Renal pelvis (tissue), 4 donors: ENCODE data around the gene TIMM10. TPM values are rescaled to one million over a fixed set of nuclear protein-coding genes. Genes with fewer than 3 reads are reported as not detected.

Source experiments
- DNase-seq: peaks from one replicate; pipeline ENCODE4 v3.0.0-alpha.2; 2013
- polyA plus RNA-seq, 3 donors: library from polyadenylated mRNA; unstranded; fragments of 120-200 nt; gene quantifications; one replicate each; pipeline ENCODE4 v1.2.1, GENCODE V29; 2013; ENCODE audit not compliant: insufficient read length in 3 of 3

The TIMM10 gene
- polyA plus RNA-seq, 3 donors: 33.1 to 47.7 (median 40.0) TPM

GRCh38 chr11:57487021-57487778, 43.4 kb downstream of the TIMM10 start:
- DNase-seq: no peak

- DNase-seq: no peak
Observed at GRCh38 chr11:57485217-57485990, 45.1 kb downstream of the TIMM10 start.

DNA sequence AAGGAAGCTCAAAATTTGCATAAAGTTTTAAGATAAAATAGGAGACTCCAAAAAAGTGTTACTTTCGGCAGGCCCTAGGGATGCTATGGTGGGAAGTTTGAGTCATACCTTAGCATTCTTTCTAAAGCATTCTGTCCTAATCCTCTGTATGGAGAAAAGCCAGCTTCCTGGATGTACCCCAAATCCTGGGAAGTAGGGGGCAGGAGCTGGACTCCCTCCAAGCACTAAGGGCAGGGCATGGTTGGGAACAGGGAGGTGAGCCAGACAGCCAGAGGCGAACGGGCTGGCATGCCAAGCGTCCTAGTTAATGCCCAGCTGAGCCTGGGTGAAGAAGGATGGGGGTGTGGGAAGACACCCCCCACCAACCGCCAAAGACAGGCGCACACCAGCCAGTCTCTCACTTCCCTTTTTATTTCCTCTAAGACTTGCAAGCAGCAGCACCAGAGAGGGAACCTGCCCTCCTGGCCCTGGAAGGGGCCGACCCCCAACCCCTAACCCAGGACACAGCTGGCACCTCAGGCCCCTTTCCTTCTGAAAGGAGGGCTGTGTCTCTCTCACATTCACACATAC, 46.3 kb downstream of the TIMM10 start:
- DNase-seq: no peak

GRCh38 chr11:57483562-57483918, 47.0 kb downstream of the TIMM10 start:
- DNase-seq: no peak

- DNase-seq: no peak
Observed at GRCh38 chr11:57482782-57483561, 47.6 kb downstream of the TIMM10 start.

GRCh38 chr11:57481915-57482781, 48.4 kb downstream of the TIMM10 start:
- DNase-seq: no peak

DNA sequence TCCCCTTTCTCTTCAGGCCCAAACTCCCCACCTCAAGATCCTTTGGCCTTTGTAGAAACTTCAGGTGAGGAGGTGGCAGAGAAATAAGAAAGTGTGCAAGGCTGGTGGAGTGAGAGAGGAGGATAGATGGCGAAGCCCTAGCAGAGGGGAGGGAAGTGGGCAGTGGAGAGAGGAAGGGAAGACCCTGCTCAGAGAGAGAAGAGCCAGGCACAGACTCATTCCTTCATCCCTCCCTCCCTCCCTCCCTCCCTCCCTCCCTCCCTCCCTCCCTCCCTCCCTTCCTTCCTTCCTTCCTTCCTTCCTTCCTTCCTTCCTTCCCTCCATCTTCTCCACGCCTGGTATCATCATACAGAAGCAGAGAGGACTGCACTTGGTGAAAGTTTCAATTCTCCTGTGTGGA, 49.2 kb downstream of the TIMM10 start:
- DNase-seq: no peak

GRCh38 chr11:57480409-57481137, 50.0 kb downstream of the TIMM10 start:
- DNase-seq: no peak

DNA sequence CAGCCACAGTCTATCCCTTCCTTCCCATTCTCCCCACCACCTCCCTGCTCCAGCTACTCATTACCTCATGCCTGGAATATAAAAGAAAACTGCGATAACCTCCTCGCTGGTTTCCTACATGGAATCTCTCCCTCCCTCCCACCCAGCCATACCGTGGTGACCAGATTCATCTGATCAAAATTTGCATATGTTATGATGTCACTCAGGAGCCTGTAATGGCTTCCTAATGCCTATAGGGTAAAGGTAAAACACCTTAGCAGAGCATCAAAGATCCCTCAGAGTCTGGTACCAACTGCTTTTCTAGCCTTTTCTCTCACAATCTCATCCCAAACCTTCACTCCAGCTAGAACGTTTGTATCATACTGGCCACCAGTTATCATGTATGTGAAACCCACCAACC, 50.6 kb downstream of the TIMM10 start:
- no peak for DNase-seq

- no peak for DNase-seq
Observed at GRCh38 chr11:57479021-57479663, 51.4 kb downstream of the TIMM10 start.

Other genes with a start within 250 kb of the TIMM10 start
- 10 to 100 TPM; 66.2 to 76.4 (median 67.6) TPM for gene TNKS1BP1, start 205.8 kb downstream of the TIMM10 start, polyA plus RNA-seq
- gene SSRP1, start 194.9 kb downstream of the TIMM10 start, polyA plus RNA-seq: 100 to 1,000 TPM; 162 to 212 (median 183) TPM
- gene P2RX3, start 192.4 kb downstream of the TIMM10 start, polyA plus RNA-seq: 1 to 10 TPM in 1 of 3 donors, under 1 TPM in 2; 0.76 to 1.4 (median 0.83) TPM
- under 1 TPM; 0.26 to 0.77 (median 0.52) TPM for gene PRG3, start 149.6 kb downstream of the TIMM10 start, polyA plus RNA-seq
- 1 to 10 TPM in 1 of 3 donors, under 1 TPM in 2; 0.59 to 1.5 (median 0.88) TPM for gene PRG2, start 140.1 kb downstream of the TIMM10 start, polyA plus RNA-seq
- gene SLC43A3, start 103.6 kb downstream of the TIMM10 start, polyA plus RNA-seq: 10 to 100 TPM; 20.3 to 25.0 (median 24.4) TPM
- 1 to 10 TPM; 2.8 to 4.7 (median 3.8) TPM for gene RTN4RL2, start 70.2 kb downstream of the TIMM10 start, polyA plus RNA-seq
- 1 to 10 TPM; 5.0 to 6.5 (median 5.5) TPM for gene SLC43A1, start 15.1 kb downstream of the TIMM10 start, polyA plus RNA-seq
- gene SMTNL1, start 6.8 kb upstream of the TIMM10 start, polyA plus RNA-seq: under 1 TPM; 0.17 to 0.37 (median 0.30) TPM
- 10 to 100 TPM; 30.6 to 40.3 (median 34.2) TPM for gene UBE2L6, start 36.9 kb upstream of the TIMM10 start, polyA plus RNA-seq
- gene SERPING1, start 66.9 kb upstream of the TIMM10 start, polyA plus RNA-seq: 100 to 1,000 TPM; 125 to 141 (median 130) TPM
- 1 to 10 TPM; 2.0 to 5.9 (median 4.3) TPM for gene YPEL4, start 119.2 kb upstream of the TIMM10 start, polyA plus RNA-seq
- gene CLP1, start 127.0 kb upstream of the TIMM10 start, polyA plus RNA-seq: 10 to 100 TPM; 15.2 to 17.9 (median 15.8) TPM
- gene ZDHHC5, start 137.4 kb upstream of the TIMM10 start, polyA plus RNA-seq: 10 to 100 TPM; 53.7 to 59.9 (median 54.9) TPM
- gene MED19, start 181.5 kb upstream of the TIMM10 start, polyA plus RNA-seq: 10 to 100 TPM; 21.3 to 24.3 (median 22.9) TPM
- gene TMX2, start 181.8 kb upstream of the TIMM10 start, polyA plus RNA-seq: 100 to 1,000 TPM; 114 to 123 (median 118) TPM
- gene SELENOH, start 210.7 kb upstream of the TIMM10 start, polyA plus RNA-seq: 100 to 1,000 TPM; 126 to 150 (median 149) TPM
- gene BTBD18, start 221.1 kb upstream of the TIMM10 start, polyA plus RNA-seq: under 1 TPM; 0.14 to 0.50 (median 0.48) TPM
- gene CTNND1, start 231.0 kb upstream of the TIMM10 start, polyA plus RNA-seq: 100 to 1,000 TPM; 190 to 240 (median 218) TPM